GM10266 (cell line): ENCODE results near the gene POLH.
"Not testable (repeated sequence)": the region's sequence is repeated elsewhere in the genome, so short reads cannot be mapped to it uniquely, and the experiment has no call there.

Experiments used
- DNase-seq: peaks from one replicate; pipeline ENCODE4 v3.0.0; 2012; ENCODE audit errors: extremely low spot score
- CTCF ChIP-seq: IDR thresholded peaks from 2 replicates; pipeline ENCODE4 v1.5.1; 2012; ENCODE audit warnings: mild to moderate bottlenecking, low read depth; ENCODE audit not compliant: control insufficient read depth, insufficient read depth; ENCODE audit errors: missing control alignments

The POLH gene

GRCh38 chr6:43627008-43627825, 51.2 kb downstream of the POLH start:
- DNase-seq = peak; percentile 28
- TF ChIP-seq CTCF = no peak

- TF ChIP-seq CTCF = no peak
- DNase-seq = peak; percentile 70
Observed at GRCh38 chr6:43628393-43629103, 52.6 kb downstream of the POLH start.

- TF ChIP-seq CTCF = no peak
- DNase-seq = peak; percentile 96
Observed at GRCh38 chr6:43629104-43629504, 53.1 kb downstream of the POLH start, which contains the start of gene GTPBP2. GTPBP2 (minus strand) TSS chr6:43629264; CDS start chr6:43629162, 102 bp downstream.

- peak; percentile 97 for DNase-seq
- no peak for TF ChIP-seq CTCF
Observed at GRCh38 chr6:43629505-43630300, 53.7 kb downstream of the POLH start.

- no peak for DNase-seq
- no peak for TF ChIP-seq CTCF
Observed at GRCh38 chr6:43630980-43631619, 55.1 kb downstream of the POLH start.

GRCh38 chr6:43633002-43633401, 57.0 kb downstream of the POLH start:
- DNase-seq = not testable (repeated sequence)

- DNase-seq = no peak
- no peak for TF ChIP-seq CTCF
Observed at GRCh38 chr6:43634702-43635303, 58.8 kb downstream of the POLH start.
